Small intestine (tissue), 7 donors: ENCODE results near the gene SLC39A9. TPM values are rescaled to one million over a fixed set of nuclear protein-coding genes. Genes with fewer than 3 reads are reported as not detected.
A peak's percentile ranks its signal among the peaks of the same experiment; 100 is the strongest.
"Not testable (repeated sequence)": the region's sequence is repeated elsewhere in the genome, so short reads cannot be mapped to it uniquely, and the experiment has no call there.

ENCODE experiments used
- DNase-seq, 2 donors: peaks; one replicate each; pipeline versions ENCODE4 v3.0.0 to v3.0.0-alpha.2; 2013
- FAIRE-seq: peaks from 2 replicates; lab custom pipeline; 2012; peaks lifted over from hg19 to GRCh38; lab: Jason Lieb, UNC
- H3K27ac ChIP-seq, 3 donors: one replicate each; pipeline ENCODE4 v1.5.1; 2013; ENCODE audit warnings: low read length in 2 of 3, mild to moderate bottlenecking in 2 of 3, control low read depth in 1 of 3, inconsistent platforms in 1 of 3, low read depth in 1 of 3, moderate library complexity in 1 of 3
- H3K27me3 ChIP-seq, 3 donors: one replicate each; pipeline ENCODE4 v1.6.1; 2013; ENCODE audit warnings: low read length in 3 of 3, inconsistent platforms in 1 of 3; ENCODE audit not compliant: control insufficient read depth in 3 of 3, insufficient read depth in 3 of 3
- H3K36me3 ChIP-seq, 3 donors: one replicate each; pipeline ENCODE4 v1.6.1; 2013; ENCODE audit warnings: low read length in 3 of 3, inconsistent platforms in 1 of 3, low read depth in 1 of 3, mild to moderate bottlenecking in 1 of 3, moderate library complexity in 1 of 3; ENCODE audit not compliant: control insufficient read depth in 3 of 3, insufficient read depth in 2 of 3
- H3K4me1 ChIP-seq, 3 donors: one replicate each; pipeline ENCODE4 v1.6.1; 2013; ENCODE audit warnings: low read length in 2 of 3, inconsistent platforms in 1 of 3, low read depth in 1 of 3, mild to moderate bottlenecking in 1 of 3, moderate library complexity in 1 of 3; ENCODE audit not compliant: control insufficient read depth in 3 of 3, insufficient read depth in 2 of 3
- H3K4me3 ChIP-seq, 3 donors: one replicate each; pipeline ENCODE4 v1.5.1; 2013; ENCODE audit warnings: low read length in 3 of 3, control low read depth in 1 of 3, inconsistent platforms in 1 of 3, low read depth in 1 of 3, mild to moderate bottlenecking in 1 of 3, moderate library complexity in 1 of 3
- H3K9me3 ChIP-seq, 2 donors: one replicate each; pipeline ENCODE4 v1.6.1; 2013; ENCODE audit warnings: low read depth in 1 of 2, low read length in 1 of 2; ENCODE audit not compliant: control insufficient read depth in 2 of 2, insufficient read depth in 1 of 2
- WGBS, 3 donors: extraction: QIAGEN DNeasy Blood & Tissue Kit; methylation state at CpG; one replicate each; pipeline ENCODE4 v1.1.7; 2013; 5-methylcytosine and 5-hydroxymethylcytosine counted together
- polyA plus RNA-seq, 4 donors: library from polyadenylated mRNA; stranded (reverse) in 3 of 4; unstranded in 1 of 4; fragments of 200-250 nt in 3 of 4; fragments of 120-200 nt in 1 of 4; gene quantifications; one replicate each; pipeline versions ENCODE4 v1.2.1 to v1.2.3, GENCODE V29; 2013
- donor health status: healthy with polysubstance abuse.
- donor health status: control.
- donor health status: control.
- donor health status: Bipolar disorder and iron deficiency.
- donor health status: healthy.

The SLC39A9 gene
- polyA plus RNA-seq, 4 donors: 25.1 to 73.4 (median 31.6) TPM

GRCh38 chr14:69475194-69475818 lies 76.8 kb downstream of the SLC39A9 start:
- no peak overlapping the region for H3K27ac ChIP-seq
- no peaks in the 10 kb centered on the region for H3K27me3 ChIP-seq
- no peaks in the 10 kb centered on the region for H3K9me3 ChIP-seq
- no peak overlapping the region for H3K4me3 ChIP-seq
- no peaks in the 10 kb centered on the region for H3K4me1 ChIP-seq
- WGBS, 3 donors: 57 to 67% (median 60%) methylated on average over 8 of the region's 8 CpGs
- no peaks in the 10 kb centered on the region for H3K36me3 ChIP-seq
- peak; percentile 9 to 16 for DNase-seq
- no peak for FAIRE-seq

DNA sequence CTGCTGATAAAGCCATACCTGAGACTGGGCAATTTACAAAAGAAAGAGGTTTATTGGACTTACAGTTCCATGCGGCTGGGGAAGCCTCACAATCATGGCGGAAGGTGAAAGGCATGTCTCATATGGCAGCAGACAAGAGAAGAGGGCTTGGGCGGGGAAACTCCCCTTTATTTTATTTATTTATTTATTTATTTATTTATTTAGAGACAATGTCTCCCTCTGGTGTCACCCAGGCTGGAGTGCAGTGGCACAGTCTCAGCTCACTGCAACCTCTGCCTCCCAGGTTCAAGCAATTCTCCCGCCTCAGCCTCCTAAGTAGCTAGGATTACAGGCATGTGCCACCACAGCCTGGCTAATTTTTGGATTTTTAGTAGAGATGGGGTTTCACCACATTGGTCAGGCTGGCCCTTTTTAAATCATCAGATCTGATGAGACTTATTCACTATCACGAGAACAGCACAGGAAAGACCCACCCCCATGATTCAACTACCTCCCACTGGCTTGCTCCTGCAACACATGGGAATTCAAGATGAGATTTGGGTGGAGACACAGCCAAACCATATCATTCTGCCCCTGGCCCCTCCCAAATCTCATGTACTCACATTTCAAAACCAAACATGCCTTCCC lies 78.4 kb downstream of the SLC39A9 start:
- FAIRE-seq, H3K4me3 ChIP-seq, DNase-seq, H3K36me3 ChIP-seq, H3K27me3 ChIP-seq, H3K4me1 ChIP-seq, H3K27ac ChIP-seq, H3K9me3 ChIP-seq: not testable (repeated sequence)
- 92 to 96% (median 93%) methylated on average over 5 of the region's 5 CpGs for WGBS, 3 donors

GRCh38 chr14:69478055-69478454 lies 79.6 kb downstream of the SLC39A9 start:
- FAIRE-seq, H3K9me3 ChIP-seq, DNase-seq, H3K4me3 ChIP-seq, H3K36me3 ChIP-seq, H3K27ac ChIP-seq, H3K4me1 ChIP-seq, H3K27me3 ChIP-seq: not testable (repeated sequence)
- WGBS, 3 donors: 84 to 92% (median 90%) methylated on average over 2 of the region's 2 CpGs

GRCh38 chr14:69479696-69480095 lies 81.2 kb downstream of the SLC39A9 start:
- DNase-seq (no peak), FAIRE-seq (no peak)
- Histone ChIP-seq H3K9me3 (no peaks in the 10 kb centered on the region), H3K4me1 (no peaks in the 10 kb centered on the region), H3K27me3 (peaks cover 2 to 24% (median 7%) of the 10 kb centered on the region in 3 donors), H3K27ac (no peak overlapping the region), H3K36me3 (no peaks in the 10 kb centered on the region), H3K4me3 (no peak overlapping the region)
- WGBS, 3 donors: 88 to 91% (median 89%) methylated on average over 5 of the region's 5 CpGs

DNA sequence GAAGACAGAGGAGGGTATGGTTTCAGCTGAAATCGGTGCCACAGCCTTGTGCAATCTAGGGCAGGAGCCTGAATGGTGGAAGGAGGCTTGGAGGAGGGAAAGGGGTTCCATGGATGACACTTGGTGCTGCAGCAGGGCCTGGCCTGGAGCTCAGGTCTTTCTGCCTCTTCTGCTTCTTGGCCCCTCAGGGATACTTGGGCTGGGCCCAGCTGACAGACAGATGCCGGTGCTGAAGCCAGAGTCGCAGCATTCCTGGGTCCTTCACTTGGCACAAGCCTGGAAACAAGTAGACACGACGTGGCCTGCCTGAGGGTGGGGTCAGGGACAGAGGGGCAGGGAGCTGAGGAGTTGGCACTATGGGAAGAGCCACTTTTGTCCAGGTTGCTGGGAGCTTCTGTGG lies 81.6 kb downstream of the SLC39A9 start:
- FAIRE-seq (no peak), DNase-seq (no peak)
- no peaks in the 10 kb centered on the region for H3K9me3 ChIP-seq
- H3K36me3 ChIP-seq: no peaks in the 10 kb centered on the region
- 66 to 89% (median 88%) methylated on average over 5 of the region's 5 CpGs for WGBS, 3 donors
- H3K4me1 ChIP-seq: no peaks in the 10 kb centered on the region
- H3K4me3 ChIP-seq: no peak overlapping the region
- no peak overlapping the region for H3K27ac ChIP-seq
- peaks cover 5 to 28% (median 11%) of the 10 kb centered on the region in 3 donors for H3K27me3 ChIP-seq

GRCh38 chr14:69481815-69482568 lies 83.5 kb downstream of the SLC39A9 start:
- DNase-seq: no peak

DNA sequence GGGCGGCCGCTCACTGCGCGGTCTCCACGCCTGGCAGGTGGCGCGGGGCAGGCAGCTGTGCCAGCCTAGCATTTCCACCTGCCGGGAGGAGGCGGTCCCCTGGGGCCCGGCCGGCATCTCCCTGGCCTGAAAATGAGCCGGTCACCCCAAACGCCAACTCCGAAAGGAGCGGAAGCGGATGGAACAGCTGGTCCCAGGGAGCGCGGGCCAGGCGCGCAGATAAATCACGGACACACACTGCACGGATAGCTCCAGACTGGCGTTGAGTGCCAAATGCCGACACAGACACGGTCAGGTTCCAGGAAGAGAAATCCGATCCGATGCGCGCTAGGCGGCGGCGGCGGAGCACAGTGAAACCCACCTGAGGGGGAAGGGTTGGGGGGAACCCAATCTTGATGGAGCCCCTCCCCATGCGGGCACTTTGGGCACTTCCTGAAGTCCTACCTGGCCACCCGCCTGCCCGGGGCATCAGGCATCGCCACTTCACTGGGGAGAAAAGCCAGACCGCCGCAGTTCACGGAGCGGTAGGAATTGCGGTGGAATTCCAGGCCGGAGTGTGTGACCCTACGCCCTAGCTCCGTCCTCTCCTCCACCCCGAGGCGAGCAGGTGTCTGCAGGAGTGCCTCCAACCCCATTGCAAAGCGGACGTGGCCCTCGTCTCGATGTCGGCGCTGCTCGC lies 85.4 kb downstream of the SLC39A9 start:
- DNase-seq (peak in 1 of 2 donors; percentile 32), FAIRE-seq (no peak)
- Histone ChIP-seq H3K27me3 (peaks cover 5 to 59% (median 16%) of the 10 kb centered on the region in 3 donors), H3K9me3 (no peaks in the 10 kb centered on the region), H3K36me3 (no peaks in the 10 kb centered on the region), H3K4me1 (no peaks in the 10 kb centered on the region), H3K4me3 (peak overlapping the region in 2 of 3 donors; percentile 3 to 35), H3K27ac (no peak overlapping the region)
- 1 to 5% (median 3%) methylated on average over 53 to 54 of the region's 54 CpGs for WGBS, 3 donors

More at GRCh38 chr14:69481815-69482568, 83.5 kb downstream of the SLC39A9 start:
- Histone ChIP-seq H3K9me3 (no peaks in the 10 kb centered on the region), H3K36me3 (no peaks in the 10 kb centered on the region), H3K4me1 (no peaks in the 10 kb centered on the region), H3K4me3 (no peak overlapping the region), H3K27me3 (peaks cover 5 to 45% (median 16%) of the 10 kb centered on the region in 3 donors), H3K27ac (no peak overlapping the region)
- 76 to 82% (median 76%) methylated on average over 5 of the region's 5 CpGs for WGBS, 3 donors
- FAIRE-seq: no peak
